H1 (cell line): ENCODE measurements around the gene HLX.

Source experiments
- JUN ChIP-seq: IDR thresholded peaks from 2 replicates; pipeline ENCODE4 v1.6.1; 2011; ENCODE audit warnings: low read depth, mild to moderate bottlenecking, improper control_type of control experiment, low read length
- POLR2A ChIP-seq, 2 experiments: IDR thresholded peaks; 1 replicate in 1 of 2; 2 replicates in 1 of 2; pipeline ENCODE4 v1.6.1; 2011; ENCODE audit warnings: low read depth in 2 of 2, low read length in 2 of 2, mild to moderate bottlenecking in 2 of 2; ENCODE audit errors: control extremely low read depth in 1 of 2
- RNF2 ChIP-seq: fragments of 200-900, 300-1000 bp; sonication (generic); IDR thresholded peaks from 2 replicates; pipeline ENCODE4 v1.7.1; 2016; ENCODE audit warnings: borderline replicate concordance, low read depth, mild to moderate bottlenecking, antibody characterized with exemption, low read length; ENCODE audit not compliant: poor library complexity, severe bottlenecking; ENCODE audit errors: missing control alignments
- SP1 ChIP-seq: IDR thresholded peaks from 2 replicates; pipeline ENCODE4 v1.6.1; 2011; ENCODE audit warnings: low read depth, low read length
- TF ChIP-seq, protein P1 (sequence below), 3 experiments: IDR thresholded peaks; 1 replicate in 2 of 3; 2 replicates in 1 of 3; pipeline versions ENCODE4 v1.5.1 to v1.6.1; 2011; ENCODE audit warnings: low read length in 3 of 3, mild to moderate bottlenecking in 3 of 3, inconsistent platforms in 2 of 3, low read depth in 1 of 3, moderate library complexity in 1 of 3; ENCODE audit not compliant: insufficient read depth in 1 of 3; ENCODE audit errors: control extremely low read depth in 1 of 3

DNA sequence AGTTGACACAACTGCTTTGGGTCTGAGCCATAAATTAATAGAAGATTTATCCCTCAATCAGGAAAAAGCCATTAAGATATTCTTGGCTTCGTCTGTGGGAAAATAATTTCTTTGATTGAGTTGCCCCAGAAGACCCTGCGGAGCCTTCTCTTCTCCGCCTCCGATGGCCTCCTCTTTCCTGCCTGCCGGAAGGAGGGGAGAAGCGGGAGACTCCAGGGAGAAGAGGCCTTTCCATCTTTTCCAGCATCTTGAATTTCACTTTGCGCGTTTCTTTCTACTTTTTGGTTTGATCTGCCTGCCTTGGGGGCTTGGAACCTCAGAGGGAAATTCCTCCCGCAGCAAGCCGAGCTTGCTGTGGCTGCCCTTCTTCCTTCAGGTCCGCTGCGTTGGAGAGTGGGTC lies 16.8 kb downstream of the HLX start:
- TF ChIP-seq, protein P1, sequence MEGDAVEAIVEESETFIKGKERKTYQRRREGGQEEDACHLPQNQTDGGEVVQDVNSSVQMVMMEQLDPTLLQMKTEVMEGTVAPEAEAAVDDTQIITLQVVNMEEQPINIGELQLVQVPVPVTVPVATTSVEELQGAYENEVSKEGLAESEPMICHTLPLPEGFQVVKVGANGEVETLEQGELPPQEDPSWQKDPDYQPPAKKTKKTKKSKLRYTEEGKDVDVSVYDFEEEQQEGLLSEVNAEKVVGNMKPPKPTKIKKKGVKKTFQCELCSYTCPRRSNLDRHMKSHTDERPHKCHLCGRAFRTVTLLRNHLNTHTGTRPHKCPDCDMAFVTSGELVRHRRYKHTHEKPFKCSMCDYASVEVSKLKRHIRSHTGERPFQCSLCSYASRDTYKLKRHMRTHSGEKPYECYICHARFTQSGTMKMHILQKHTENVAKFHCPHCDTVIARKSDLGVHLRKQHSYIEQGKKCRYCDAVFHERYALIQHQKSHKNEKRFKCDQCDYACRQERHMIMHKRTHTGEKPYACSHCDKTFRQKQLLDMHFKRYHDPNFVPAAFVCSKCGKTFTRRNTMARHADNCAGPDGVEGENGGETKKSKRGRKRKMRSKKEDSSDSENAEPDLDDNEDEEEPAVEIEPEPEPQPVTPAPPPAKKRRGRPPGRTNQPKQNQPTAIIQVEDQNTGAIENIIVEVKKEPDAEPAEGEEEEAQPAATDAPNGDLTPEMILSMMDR (IDR thresholded peaks at IDR 0.05; ENCODE audit: control extremely low read depth in 1 of 3, insufficient read depth in 1 of 3, low read depth in 1 of 3, low read length in 3 of 3): no peak
- no peak for TF ChIP-seq POLR2A (IDR thresholded peaks at IDR 0.05; ENCODE audit: control extremely low read depth in 1 of 2, low read depth in 2 of 2, low read length in 2 of 2)
- TF ChIP-seq JUN: no peak
- TF ChIP-seq RNF2: no peak
- no peak for TF ChIP-seq SP1
